ENCODE measurements around the gene CFAP61. TPM values are rescaled to one million over a fixed set of nuclear protein-coding genes. Genes with fewer than 3 reads are reported as not detected.

CFAP61 gene
- total and polyA plus RNA-seq, 8 donors: 0.15 to 0.53 (median 0.33) TPM

GRCh38 chr20:20161611-20162010 is 109.3 kb downstream of the CFAP61 start:
- intact Hi-C loops (cut with DNase I): no loop called here
- no peak for DNase-seq
- no peak for FAIRE-seq
- no peak for TF ChIP-seq CTCF (IDR thresholded peaks at IDR 0.05)
- ATAC-seq: no peak
- Histone ChIP-seq H3K4me1 (no peaks in the 10 kb centered on the region), H3K9me3 (no peaks in the 10 kb centered on the region), H3K27ac (no peak overlapping the region), H3K36me3 (no peaks in the 10 kb centered on the region), H3K27me3 (no peaks in the 10 kb centered on the region), H3K4me3 (no peak overlapping the region)
- WGBS, 2 donors: 45% methylated on average over 4 of the region's 4 CpGs

GRCh38 chr20:20167698-20168097 is 115.4 kb downstream of the CFAP61 start:
- no peak for FAIRE-seq
- no peaks in the 10 kb centered on the region for H3K36me3 ChIP-seq
- ATAC-seq: no peak
- no peaks in the 10 kb centered on the region for H3K4me1 ChIP-seq
- no peaks in the 10 kb centered on the region for H3K27me3 ChIP-seq
- H3K27ac ChIP-seq: no peak overlapping the region
- H3K9me3 ChIP-seq: no peaks in the 10 kb centered on the region
- TF ChIP-seq CTCF (IDR thresholded peaks at IDR 0.05): no peak
- intact Hi-C loops (cut with DNase I): no loop called here
- no peak overlapping the region for H3K4me3 ChIP-seq
- 56 to 68% methylated on average over 3 of the region's 3 CpGs for WGBS, 2 donors
- no peak for DNase-seq

- no peaks in the 10 kb centered on the region for H3K36me3 ChIP-seq
- H3K27me3 ChIP-seq: no peaks in the 10 kb centered on the region
- intact Hi-C loops (cut with DNase I): no loop called here
- no peaks in the 10 kb centered on the region for H3K9me3 ChIP-seq
- H3K4me1 ChIP-seq: no peaks in the 10 kb centered on the region
- ATAC-seq: no peak
- no peak for TF ChIP-seq CTCF (IDR thresholded peaks at IDR 0.05)
- no peak overlapping the region for H3K4me3 ChIP-seq
- no peak overlapping the region for H3K27ac ChIP-seq
- WGBS, 2 donors: 68 to 83% methylated on average over 1 of the region's 1 CpG
- FAIRE-seq: no peak
- no peak for DNase-seq
These were observed 120.9 kb downstream of the CFAP61 start for GRCh38 chr20:20173254-20173653.

GRCh38 chr20:20174089-20174835 is 121.9 kb downstream of the CFAP61 start:
- DNase-seq (no peak), FAIRE-seq (no peak), ATAC-seq (no peak)
- H3K4me3 ChIP-seq: no peak overlapping the region
- H3K36me3 ChIP-seq: no peaks in the 10 kb centered on the region
- TF ChIP-seq CTCF (IDR thresholded peaks at IDR 0.05): no peak
- H3K9me3 ChIP-seq: no peaks in the 10 kb centered on the region
- no peaks in the 10 kb centered on the region for H3K27me3 ChIP-seq
- no peaks in the 10 kb centered on the region for H3K4me1 ChIP-seq
- no peak overlapping the region for H3K27ac ChIP-seq
- intact Hi-C loops (cut with DNase I): no loop called here
- 69 to 80% methylated on average over 10 of the region's 10 CpGs for WGBS, 2 donors

- ATAC-seq (no peak), DNase-seq (no peak), FAIRE-seq (no peak)
- no peak overlapping the region for H3K4me3 ChIP-seq
- intact Hi-C loops (cut with DNase I): no loop called here
- TF ChIP-seq CTCF (IDR thresholded peaks at IDR 0.05): no peak
- no peak overlapping the region for H3K27ac ChIP-seq
- H3K36me3 ChIP-seq: no peaks in the 10 kb centered on the region
- WGBS, 2 donors: 65 to 75% methylated on average over 3 of the region's 3 CpGs
- no peaks in the 10 kb centered on the region for H3K27me3 ChIP-seq
- no peaks in the 10 kb centered on the region for H3K4me1 ChIP-seq
- H3K9me3 ChIP-seq: no peaks in the 10 kb centered on the region
These were observed 129.0 kb downstream of the CFAP61 start for GRCh38 chr20:20181322-20181721.

All from pancreas (tissue), 10 donors.